ENCODE measurements around the gene GRIFIN.

Gene GRIFIN

DNA sequence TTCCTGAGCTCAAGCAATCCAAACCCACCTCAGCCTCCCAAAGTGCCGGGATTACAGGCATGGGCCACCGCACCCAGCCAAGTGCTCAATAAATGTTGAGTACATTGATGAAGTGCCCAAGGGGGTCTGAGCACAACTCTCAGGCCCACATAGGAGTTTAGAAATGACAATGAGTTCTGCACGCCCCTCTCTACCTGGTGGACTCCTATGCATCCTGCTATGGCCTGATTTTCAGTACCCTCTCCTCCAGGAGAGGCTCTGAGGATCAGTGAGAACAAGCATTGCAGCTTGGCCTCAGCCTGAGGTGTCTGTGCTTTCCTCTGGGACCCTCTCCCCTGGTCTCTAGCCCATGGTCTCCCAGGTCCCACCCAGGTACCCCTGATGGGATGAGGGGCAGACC is 20.9 kb upstream of the GRIFIN start:
- DNase-seq (ENCODE audit: low spot score): no peak
- TF ChIP-seq, protein P1, sequence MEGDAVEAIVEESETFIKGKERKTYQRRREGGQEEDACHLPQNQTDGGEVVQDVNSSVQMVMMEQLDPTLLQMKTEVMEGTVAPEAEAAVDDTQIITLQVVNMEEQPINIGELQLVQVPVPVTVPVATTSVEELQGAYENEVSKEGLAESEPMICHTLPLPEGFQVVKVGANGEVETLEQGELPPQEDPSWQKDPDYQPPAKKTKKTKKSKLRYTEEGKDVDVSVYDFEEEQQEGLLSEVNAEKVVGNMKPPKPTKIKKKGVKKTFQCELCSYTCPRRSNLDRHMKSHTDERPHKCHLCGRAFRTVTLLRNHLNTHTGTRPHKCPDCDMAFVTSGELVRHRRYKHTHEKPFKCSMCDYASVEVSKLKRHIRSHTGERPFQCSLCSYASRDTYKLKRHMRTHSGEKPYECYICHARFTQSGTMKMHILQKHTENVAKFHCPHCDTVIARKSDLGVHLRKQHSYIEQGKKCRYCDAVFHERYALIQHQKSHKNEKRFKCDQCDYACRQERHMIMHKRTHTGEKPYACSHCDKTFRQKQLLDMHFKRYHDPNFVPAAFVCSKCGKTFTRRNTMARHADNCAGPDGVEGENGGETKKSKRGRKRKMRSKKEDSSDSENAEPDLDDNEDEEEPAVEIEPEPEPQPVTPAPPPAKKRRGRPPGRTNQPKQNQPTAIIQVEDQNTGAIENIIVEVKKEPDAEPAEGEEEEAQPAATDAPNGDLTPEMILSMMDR (IDR thresholded peaks at IDR 0.05; ENCODE audit: extremely low read depth, missing control alignments): no peak

DNA sequence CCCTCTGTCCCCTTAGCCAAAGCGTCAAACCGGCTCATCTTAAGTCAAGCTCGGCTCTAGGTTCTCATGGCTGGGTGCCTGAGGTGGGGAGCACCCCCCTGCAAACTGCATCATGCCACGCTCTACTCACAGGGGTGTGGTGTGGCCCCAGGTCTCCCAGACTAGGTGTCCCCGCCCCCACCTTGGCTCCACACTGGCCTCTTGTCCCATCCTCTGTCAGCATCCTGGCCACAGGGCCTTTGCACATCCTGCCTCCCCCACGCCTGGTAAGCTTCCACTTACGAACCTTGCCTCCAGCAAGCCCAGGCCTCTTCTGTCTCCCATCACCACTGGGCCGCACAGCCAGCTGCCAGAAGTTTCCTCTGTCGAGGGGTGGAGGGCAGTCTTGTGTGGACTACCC is 20.2 kb upstream of the GRIFIN start:
- TF ChIP-seq, protein P1 (IDR thresholded peaks at IDR 0.05; ENCODE audit: extremely low read depth, missing control alignments): no peak
- DNase-seq (ENCODE audit: low spot score): no peak

DNA sequence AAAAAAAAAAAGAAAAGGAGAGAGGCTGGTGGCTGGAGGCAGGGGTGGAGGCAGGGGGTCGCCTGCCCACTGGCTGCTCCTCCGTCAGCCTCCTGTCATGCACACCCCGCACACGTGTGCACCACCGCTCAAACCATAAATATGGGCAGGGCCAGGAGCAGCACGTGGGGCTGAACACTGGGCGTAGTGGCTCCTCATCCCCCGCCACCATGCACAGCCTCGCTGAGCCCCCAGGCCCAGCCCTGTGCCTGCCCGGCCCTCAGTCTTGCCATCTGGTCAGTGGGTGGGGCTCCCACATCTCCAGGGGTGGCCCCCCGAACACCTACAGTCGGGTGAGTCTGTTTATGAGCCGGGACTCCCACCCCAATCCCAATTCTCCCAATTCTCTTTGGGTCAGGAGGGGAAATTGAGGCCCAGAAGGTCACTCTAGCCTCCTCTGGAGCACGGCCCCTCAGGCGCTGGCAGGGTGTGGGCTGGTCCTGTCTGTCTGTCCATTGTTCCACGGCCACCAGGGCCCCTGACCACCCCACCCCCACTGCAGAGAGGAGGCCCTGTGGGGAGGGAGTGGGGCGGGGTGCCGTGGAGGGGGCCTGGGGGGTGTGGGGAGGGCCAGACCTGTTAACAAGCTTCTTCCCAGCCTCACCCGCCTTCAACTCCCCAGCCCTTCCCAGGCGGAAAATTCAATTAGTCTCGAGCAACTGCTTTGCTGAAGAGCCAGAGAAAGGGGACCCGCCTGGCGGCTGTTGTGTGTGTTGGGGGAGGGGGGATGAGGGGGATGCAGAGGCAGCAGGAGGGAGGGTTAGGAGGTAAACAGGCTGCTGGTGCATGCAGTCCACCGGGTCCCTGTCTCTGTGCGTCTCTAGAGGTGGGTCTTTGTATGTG is 19.5 kb upstream of the GRIFIN start:
- TF ChIP-seq, protein P1 (IDR thresholded peaks at IDR 0.05; ENCODE audit: extremely low read depth, missing control alignments): no peak
- DNase-seq (ENCODE audit: low spot score): no peak

DNA sequence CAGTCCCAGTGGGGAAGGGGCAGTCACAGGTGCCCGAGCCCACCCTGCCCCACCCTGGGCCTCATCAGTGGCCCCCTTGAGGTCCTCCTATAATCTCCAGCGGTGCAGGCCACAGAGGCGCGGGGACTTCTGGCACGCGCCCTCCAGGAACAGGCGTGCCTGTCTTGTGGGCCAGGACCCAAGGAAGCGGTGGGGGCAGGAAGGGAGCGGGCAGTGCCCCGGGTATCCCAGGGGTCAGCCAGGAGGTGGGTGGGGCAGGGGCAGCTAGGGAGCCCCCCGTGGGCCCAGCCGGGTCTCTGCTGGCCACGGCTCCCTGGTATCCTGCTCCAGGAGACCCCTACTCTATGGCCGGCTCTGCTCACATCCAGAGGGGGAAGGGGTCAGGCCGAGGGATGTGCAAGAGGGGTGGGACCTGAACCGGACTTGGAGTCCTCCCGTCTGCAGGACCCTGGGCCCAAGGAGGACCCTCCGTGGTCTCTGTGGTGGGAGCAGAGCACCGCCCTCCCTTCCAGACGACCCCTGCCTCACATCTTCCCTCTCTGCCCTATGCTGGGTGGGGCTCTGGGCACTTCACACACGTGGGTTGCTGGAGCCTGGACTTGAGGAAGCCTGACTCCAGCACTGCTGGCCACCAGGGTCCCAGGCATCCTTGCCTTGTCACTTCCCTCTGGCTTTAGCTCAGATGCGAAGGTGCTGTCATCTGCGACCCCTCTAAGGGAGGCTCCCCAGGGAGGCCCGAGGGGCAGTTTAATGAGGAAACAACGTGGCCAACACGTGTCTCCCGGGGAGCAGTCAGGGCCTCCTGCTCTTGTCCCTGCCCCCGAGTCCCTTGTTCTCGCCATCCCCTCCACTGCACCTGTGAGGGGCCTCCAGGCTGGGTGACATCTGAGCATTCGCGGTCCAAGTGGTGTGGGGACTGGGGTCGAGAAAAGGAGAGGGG is 18.3 kb upstream of the GRIFIN start:
- TF ChIP-seq, protein P1 (IDR thresholded peaks at IDR 0.05; ENCODE audit: extremely low read depth, missing control alignments): no peak
- no peak for DNase-seq (ENCODE audit: low spot score)

DNA sequence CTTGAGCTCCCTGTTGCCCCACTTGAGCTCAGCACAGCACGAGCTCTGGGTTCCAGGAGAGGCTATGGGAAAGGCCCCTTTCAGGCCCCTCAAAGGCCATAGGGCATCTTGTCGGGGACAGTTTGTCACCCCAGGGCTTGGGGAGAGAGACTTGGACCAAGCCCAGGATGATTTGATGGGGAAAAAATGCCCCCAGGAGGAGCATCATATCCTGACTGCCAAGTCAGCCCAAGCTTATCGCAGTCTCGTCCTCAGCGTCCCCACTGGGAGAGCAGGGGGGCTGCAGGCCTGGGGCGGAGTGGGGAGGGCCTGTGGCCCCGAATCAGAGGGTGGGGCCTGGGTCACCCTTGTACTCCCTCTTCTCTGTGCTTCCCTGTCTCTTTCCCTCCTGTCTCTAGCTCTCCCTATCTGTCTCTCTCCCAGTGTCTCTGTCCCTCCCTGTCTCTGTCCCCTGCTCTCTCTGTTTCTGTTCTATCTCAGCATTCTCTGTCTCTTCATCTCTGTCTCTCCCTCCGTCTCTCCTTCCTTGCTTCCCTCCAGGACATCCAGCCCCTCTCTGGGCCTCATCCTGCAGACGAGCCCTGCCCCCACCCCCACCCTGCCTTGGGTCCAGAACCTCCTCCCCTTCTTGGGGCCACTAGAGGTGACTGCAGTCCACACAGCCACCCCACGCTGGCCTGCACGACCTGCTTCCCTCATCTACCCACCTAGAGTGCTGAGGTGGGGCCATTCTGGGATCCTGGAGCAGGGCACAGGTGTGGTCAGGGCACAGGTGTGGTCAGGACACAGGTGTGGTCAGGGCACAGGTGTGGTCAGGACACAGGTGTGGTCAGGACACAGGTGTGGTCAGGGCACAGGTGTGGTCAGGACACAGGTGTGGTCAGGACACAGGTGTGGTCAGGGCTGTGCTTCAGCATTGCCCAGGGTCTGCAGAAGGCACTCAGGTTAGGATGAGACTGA is 17.3 kb upstream of the GRIFIN start:
- TF ChIP-seq, protein P1 (IDR thresholded peaks at IDR 0.05; ENCODE audit: extremely low read depth, missing control alignments): no peak
- DNase-seq (ENCODE audit: low spot score): no peak

DNA sequence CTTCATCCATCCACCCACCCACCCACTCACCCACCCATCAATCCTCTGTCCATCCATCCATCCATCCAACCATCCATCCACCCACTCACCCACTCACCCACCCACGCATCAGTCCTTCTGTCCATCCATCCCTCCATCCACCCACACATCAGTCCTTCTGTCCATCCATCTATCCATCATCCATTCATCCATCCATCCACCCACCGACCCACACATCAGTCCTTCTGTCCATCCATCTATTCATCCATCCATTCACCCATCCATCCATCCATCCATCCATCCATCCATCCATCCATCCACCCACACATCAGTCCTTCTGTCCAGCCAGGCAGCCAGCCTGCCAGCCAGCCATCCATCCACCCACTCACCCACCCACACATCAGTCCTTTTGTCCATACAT is 15.8 kb upstream of the GRIFIN start:
- no peak for DNase-seq (ENCODE audit: low spot score)
- TF ChIP-seq, protein P1 (IDR thresholded peaks at IDR 0.05; ENCODE audit: extremely low read depth, missing control alignments): no peak
